Stomach (tissue), 4 donors: Measurements from ENCODE around the gene SEC11C.

Experiments
- EP300 ChIP-seq: sonication (generic); formaldehyde crosslinking; IDR thresholded peaks from one replicate; pipeline ENCODE4 v1.6.1; 2017; ENCODE audit warnings: antibody characterized with exemption
- POLR2A ChIP-seq, 4 donors: fragments of 450-650 bp; IDR thresholded peaks; one replicate each; pipeline ENCODE4 v1.6.1; 2016; ENCODE audit warnings: antibody characterized with exemption in 4 of 4, control low read depth in 2 of 4, mild to moderate bottlenecking in 1 of 4, moderate library complexity in 1 of 4
- POLR2AphosphoS5 ChIP-seq, 3 donors: sonication (generic); formaldehyde crosslinking; IDR thresholded peaks; one replicate each; pipeline ENCODE4 v1.6.1; 2016; ENCODE audit warnings: antibody characterized with exemption in 3 of 3
- TF ChIP-seq, protein P1 (sequence below), 7 experiments: fragments of 450-650 bp in 4 of 7; fragments of 200-600 bp in 3 of 7; sonication (generic) in 3 of 7; IDR thresholded peaks; one replicate each; pipeline ENCODE4 v1.5.1; 2016 to 2019; ENCODE audit warnings: antibody characterized with exemption in 7 of 7, control low read depth in 2 of 7, mild to moderate bottlenecking in 1 of 7

DNA sequence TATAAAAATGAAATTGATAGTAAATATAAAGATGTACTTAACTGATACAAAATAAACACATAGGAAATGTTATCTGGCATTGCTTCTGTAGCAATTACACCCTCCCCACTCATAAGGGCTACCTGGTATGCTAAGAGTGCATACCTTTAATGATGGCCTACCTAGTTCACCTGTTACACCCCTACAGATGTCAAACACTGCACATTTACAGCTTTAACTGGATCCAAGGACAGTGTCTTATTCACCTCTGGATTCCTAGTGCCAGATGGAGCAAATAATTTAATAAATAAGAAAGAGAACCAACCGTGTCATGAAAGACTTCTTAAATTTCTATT is 15.3 kb upstream of the SEC11C start:
- TF ChIP-seq POLR2A (IDR thresholded peaks at IDR 0.05) (no peak), EP300 (no peak), POLR2AphosphoS5 (IDR thresholded peaks at IDR 0.05) (no peak)
- TF ChIP-seq, protein P1, sequence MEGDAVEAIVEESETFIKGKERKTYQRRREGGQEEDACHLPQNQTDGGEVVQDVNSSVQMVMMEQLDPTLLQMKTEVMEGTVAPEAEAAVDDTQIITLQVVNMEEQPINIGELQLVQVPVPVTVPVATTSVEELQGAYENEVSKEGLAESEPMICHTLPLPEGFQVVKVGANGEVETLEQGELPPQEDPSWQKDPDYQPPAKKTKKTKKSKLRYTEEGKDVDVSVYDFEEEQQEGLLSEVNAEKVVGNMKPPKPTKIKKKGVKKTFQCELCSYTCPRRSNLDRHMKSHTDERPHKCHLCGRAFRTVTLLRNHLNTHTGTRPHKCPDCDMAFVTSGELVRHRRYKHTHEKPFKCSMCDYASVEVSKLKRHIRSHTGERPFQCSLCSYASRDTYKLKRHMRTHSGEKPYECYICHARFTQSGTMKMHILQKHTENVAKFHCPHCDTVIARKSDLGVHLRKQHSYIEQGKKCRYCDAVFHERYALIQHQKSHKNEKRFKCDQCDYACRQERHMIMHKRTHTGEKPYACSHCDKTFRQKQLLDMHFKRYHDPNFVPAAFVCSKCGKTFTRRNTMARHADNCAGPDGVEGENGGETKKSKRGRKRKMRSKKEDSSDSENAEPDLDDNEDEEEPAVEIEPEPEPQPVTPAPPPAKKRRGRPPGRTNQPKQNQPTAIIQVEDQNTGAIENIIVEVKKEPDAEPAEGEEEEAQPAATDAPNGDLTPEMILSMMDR (IDR thresholded peaks at IDR 0.05), result no peak
